Measurements from ENCODE around the gene RAB11FIP5.

DNA sequence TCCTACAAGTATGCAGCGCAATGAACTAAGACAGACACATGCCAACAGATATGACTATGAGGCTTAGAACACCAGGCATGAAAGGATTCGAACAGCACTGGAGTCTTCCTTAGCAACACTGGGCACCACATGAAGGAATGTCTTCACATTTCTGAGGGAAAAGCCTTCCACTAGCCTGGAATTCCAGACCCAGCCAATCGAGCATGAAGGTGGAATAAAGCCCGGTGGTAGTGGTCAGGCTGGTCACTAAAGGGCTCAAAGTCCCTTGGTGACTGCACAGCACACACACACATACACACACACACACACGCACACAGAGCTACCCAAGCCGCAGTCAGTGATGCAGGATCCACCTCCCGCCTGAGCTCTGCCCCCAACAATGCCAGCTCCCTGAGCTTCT is 21.6 kb downstream of the RAB11FIP5 start:
- TF ChIP-seq, protein P1, sequence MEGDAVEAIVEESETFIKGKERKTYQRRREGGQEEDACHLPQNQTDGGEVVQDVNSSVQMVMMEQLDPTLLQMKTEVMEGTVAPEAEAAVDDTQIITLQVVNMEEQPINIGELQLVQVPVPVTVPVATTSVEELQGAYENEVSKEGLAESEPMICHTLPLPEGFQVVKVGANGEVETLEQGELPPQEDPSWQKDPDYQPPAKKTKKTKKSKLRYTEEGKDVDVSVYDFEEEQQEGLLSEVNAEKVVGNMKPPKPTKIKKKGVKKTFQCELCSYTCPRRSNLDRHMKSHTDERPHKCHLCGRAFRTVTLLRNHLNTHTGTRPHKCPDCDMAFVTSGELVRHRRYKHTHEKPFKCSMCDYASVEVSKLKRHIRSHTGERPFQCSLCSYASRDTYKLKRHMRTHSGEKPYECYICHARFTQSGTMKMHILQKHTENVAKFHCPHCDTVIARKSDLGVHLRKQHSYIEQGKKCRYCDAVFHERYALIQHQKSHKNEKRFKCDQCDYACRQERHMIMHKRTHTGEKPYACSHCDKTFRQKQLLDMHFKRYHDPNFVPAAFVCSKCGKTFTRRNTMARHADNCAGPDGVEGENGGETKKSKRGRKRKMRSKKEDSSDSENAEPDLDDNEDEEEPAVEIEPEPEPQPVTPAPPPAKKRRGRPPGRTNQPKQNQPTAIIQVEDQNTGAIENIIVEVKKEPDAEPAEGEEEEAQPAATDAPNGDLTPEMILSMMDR (IDR thresholded peaks at IDR 0.05), result no peak
- TF ChIP-seq POLR2A (IDR thresholded peaks at IDR 0.05), result no peak
- TF ChIP-seq EP300 (IDR thresholded peaks at IDR 0.05), result no peak
- TF ChIP-seq POLR2AphosphoS5 (IDR thresholded peaks at IDR 0.05), result no peak
